Stimulated activated CD8-positive, alpha-beta memory T cell treated with anti-CD3 and anti-CD28 coated beads, Interleukin-4, amount 100 ng/mL, for 1 hour (primary cell): ENCODE results near the gene KIRREL1.

Experiments used
- DNase-seq, 2 donors: peaks; one replicate each; pipeline ENCODE4 v3.0.0-alpha.2; 2020; ENCODE audit warnings: low read depth in 2 of 2, low spot score in 1 of 2

KIRREL1 gene

DNA sequence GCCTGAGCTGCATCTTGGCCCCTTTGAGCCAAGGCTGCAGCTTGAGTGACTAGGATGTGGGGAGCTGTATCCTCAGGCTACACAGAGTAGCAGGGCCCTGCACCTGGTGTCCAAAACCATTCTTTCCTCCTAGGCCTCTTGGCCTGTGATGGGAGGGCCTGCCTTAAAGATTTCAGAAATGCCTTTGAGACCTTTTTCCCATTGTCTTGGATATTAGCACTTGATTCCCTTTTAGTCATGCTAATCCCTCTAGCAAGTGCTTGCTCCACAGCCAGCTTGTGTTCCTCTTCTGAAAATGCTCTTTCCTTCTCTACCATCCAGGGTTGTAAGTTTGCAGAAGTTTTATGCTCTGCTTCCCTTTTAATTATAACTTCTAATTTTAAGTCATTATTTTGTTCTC, 21.7 kb upstream of the KIRREL1 start:
- DNase-seq, result no peak

DNA sequence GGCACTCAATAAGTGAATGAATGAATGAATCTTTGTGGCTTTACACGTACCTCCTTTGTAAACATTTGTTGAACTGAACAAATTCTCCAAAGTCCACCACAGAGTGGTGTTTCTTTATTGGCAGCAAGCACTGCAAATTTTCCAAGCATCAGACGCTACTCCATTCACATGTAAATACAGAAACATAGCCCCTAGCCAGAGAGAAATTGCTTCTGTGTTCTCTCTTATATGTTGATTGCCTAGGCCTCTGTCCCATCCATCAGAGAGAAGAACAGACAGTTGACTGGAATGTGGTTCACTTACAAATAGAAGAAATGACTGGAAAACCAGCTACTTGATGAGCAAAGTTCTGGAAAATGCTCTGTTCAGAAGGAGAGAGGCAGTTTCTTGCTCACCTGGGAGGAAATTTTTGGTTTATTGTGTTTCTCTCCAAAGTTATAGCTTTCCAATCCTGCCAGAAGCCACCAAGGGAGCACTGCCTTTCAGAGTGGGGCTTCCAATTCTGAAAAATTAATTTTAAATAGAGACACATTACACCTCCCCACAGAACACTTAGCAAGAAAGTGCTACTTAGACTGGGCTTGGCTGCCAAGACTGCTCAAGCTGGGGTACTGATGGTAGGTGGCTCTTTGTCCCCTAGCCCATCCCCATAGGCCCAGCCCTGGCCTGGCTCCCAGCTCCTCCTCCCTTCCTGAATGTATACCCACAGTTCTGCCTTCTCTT, 18.1 kb upstream of the KIRREL1 start:
- no peak for DNase-seq

DNA sequence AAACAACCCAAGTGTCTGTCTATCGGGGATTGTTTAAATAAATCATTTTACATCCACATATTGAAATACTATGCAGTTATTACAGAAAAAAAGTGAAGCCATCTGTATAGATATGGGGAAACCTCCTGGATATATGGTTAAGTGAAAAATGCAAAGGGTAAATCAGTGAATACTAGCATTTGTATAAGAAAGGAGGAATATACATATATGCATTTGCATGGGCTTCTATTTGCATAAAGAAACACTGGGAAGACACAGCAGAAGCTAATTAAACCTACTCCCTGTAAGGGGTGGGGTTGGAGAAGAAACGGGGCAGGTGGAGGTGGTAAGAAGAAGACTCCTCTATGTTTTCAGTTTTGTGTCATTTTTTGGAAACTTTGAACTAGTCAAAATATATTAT, 16.6 kb upstream of the KIRREL1 start:
- DNase-seq, result no peak

DNA sequence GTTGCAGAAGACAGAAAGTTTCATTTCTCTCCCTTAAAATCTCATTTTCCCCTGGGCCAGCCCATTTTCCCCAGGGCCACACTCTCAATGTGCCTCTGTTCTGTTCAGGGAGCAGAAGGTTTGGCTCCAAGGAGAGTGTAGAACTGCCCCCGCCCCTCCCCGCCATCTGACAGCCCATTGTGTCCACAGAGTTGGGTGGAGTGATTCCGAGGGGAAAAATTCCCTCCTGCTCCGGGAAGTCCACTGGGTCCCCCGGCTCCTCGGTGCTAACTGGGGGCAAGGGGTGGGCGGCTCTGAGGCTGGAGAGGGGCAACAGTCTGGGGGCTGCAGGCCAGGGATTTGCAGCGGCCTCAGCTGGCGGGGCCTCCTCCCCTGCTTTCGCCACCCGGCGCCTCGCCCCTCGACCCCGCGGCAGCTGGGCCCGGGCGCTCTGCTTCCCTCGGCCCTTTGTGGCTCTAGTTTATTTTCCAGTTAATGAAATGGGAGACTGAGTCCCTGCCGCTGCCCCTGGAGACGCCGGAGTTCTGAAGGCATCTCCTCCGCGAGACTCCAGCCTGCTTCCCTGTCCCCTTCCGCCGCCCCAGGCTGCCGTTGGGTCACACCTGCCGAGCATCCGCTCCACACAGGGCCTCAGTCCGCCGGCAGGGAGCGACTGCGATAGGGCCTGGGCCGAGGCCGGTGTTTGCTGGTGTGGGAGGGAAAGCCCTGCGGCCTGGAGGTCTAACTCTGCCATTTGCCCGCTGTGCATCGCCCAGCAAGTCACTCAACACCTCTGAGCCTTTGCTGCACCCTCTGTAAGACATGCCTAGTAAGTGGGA, 14.7 kb upstream of the KIRREL1 start:
- no peak for DNase-seq

DNA sequence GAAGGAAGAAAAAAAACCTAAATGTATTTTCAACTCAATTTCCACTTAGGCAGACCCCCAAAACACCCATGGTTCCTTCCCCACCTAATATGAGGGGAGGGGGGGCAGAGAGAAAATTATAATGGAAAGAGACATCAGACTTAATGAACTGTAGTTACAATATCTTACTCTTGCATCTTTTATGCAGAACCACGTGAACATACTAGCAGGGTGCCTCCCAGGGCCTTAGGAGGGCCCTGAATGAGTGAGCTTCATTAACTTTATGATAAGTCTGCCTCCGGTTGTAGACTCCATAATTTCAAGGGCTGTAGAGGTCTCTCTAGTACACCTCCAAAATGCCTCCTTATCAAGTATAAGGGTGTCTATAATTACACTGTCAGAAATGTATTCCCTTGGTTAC, 11.3 kb upstream of the KIRREL1 start:
- DNase-seq, result no peak

DNA sequence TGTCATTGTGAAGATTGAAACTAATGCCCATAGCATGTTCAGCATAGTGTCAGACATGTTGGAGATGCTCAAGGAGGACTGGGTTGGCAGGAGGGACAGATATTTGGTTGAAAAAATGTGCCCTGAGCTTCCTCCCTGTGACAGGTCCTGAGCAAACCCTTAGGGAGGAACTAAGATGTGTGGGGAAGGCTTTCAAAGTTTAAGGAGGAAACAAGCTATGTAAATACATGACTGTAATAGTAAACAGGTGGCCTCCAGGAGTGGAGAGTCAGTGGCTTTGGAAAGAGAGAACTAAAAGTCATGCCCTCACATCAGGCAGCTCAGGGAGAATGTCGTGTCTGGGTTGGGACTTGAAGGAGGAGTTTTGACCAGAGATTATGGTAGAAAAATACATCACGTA, 9.7 kb upstream of the KIRREL1 start:
- no peak for DNase-seq

DNA sequence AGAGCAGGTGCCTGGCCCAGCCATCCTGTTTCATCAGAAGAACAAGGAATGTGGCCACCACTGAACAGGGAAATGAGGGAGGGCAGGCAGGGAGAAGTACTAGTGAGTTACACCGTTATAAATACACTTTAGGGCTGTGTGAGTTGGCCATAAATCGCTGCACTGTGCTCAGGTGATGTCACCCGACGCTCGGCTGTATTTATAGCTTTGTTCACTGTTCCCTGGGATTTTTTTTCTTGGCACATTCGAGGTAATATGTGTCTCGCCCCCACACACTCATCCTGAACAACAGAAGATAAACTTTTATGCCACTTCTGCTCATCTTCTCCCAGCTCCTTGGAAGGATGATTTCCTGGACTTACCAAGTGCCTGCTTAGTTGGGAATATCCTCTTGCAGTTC, 9.0 kb upstream of the KIRREL1 start:
- no peak for DNase-seq

DNA sequence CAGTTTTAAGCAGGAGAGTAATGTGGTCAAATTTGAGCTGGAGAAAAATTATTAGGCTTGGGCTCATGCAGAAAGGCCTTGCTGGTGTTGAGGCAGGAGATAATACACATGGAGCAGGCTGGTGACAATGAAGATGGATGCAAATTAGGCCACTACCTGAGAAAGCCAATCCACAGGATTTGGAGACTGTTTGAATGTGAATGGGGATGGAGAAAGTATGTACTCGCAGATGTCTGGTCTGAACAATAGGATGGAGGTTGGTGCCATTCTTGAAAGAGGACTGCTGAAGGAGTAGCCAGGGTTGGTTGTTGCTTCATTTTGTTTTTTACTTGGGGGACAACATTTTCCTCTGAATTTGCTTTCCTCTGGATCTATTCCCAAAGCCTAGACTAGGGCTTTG, 8.0 kb upstream of the KIRREL1 start:
- no peak for DNase-seq

DNA sequence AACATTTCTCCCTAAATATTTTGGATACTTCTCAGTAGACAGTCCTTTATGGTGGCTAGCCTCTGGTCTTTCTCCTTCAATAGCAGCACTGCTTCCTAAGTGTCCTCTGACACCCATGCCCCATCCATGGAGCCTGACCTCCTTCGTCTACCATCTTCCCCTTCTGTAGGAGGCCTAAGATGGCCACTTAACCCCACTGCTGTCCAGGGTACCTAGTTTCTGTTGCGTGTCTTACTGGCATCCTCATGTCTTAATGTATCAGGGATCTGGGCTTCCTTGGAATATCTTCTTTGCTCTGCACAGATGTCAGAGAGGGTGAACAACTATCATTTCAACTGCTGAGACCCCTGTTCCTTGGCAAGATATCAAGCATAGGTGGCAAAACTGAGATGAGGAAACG, 5.4 kb upstream of the KIRREL1 start:
- DNase-seq, result no peak

DNA sequence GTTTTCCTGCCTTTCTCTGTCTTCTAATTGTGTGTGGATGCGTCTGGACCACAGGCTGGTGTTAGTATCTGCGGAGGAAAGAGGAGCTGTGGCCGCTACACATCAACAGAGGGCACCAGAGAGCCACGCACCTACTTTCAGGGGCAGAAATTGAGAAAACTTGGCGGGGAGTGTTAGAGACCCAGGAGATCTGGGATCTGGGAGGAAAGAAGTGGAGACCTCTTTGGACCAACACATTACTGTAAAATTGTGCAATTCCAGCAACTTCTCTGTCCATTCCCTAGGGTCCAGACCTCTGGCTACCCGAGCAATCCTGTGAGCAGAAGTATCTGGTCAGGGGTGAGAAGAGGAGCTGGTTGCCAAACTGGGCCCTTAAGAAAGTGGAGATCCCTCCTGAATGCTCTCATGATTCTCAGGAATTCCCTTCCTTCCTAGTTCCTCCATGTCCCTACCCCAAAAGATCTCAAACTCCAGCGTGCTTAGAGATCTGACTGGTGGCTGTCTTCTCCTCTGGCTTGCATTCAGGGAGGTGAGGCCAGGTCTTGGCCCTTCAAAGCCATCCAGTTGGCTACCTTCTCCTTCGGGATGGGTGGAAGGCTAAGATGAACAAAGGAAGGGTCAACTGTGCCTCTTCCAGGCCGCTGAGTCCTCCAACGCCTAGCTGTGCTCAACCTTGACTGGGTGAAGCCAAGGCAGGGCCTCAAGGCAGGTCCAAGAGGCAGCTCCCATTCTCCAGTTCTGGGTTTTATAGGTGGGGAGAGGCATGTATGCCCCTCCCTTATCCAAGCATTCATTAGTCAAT, 1.2 kb upstream of the KIRREL1 start:
- peak in 1 of 2 donors; percentile 2 for DNase-seq

DNA sequence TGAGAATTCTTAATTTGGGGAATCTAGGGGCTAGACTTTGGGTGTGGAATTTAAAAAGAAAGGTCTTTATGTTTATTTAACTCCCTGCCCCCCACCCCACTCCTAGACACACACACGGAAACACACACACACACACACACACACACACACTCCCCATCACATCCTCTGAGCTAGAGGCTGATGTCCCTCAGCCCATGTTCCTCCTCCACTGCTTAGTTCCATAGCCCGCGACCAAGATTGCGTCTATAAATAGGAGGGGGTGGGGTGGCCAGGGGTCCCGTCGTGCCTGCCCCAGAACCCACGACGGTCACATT, 655 bp upstream of the KIRREL1 start:
- DNase-seq, result no peak

DNA sequence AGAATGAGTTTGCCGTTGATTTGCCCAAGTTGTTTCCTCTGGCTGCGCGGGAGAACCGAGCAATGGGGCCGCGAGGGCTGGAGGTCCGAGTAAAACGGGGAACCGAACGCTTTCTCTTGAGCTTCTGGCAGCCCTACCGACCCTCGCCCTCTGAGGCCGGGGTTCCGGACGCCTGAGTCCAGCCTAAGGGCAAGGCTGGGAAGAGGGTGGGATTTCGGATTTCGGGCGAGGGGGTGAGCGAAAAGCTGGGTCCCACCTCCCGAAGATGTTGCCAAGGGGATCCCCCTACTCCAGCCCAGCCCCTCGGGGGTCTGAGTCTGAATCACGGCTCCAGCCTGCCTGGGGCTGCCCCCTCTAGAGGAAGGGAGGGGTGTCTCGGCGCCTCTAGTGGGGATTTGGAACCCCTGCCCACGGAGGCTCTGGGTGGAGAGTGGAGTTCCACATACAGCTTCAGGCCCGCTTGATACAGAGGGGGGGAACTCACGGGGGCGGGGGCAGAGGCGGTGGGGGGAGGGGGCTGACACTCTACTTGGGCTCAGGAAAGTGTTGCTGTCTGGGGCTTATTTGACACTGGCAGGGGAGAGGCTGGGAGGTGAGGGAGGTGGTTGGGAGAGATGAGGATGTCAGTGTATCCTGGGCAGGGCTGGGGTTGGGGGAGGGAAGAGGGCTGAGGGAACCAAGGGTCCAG, 617 bp downstream of the KIRREL1 start:
- no peak for DNase-seq

DNA sequence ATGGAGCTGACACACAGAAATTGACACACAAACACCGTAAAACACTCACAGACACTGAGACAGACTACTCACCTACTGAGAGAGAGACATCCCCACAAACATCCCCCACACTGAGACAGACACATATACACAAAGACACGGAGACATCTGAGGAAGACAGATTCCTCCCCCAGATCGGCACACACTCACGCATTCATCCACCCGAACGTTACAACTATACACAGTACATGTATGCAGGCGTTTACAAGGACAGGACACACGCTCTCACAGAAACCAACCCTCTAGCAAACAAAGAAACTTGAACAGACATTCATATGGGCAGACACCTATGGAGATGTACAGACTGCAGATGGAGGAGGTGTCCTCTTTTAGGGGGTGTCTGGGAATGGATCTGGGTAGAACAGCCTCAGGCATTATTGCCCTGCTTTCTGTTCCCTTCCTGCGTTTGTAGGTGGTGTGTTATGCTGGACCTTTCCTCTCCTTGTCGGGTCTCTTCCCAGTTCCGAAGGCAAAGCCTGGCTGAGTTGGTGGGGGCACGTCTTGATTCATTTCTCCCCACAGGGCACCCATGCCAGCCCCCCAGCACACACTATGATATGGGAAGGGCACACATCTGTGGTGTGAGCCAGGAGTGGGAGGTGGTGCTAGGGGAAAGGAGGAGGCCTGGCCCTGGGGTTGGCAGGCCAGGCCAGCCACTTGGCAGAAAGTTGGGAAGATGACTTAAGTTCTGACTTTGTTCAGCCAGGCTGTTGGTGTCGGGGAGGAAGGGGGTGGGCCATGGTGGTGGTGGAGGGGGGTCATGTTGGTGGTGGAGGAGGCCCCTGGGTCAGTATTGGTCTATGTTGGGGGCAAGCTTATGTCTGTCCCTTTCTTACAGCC, 1.5 kb downstream of the KIRREL1 start:
- DNase-seq, result no peak

DNA sequence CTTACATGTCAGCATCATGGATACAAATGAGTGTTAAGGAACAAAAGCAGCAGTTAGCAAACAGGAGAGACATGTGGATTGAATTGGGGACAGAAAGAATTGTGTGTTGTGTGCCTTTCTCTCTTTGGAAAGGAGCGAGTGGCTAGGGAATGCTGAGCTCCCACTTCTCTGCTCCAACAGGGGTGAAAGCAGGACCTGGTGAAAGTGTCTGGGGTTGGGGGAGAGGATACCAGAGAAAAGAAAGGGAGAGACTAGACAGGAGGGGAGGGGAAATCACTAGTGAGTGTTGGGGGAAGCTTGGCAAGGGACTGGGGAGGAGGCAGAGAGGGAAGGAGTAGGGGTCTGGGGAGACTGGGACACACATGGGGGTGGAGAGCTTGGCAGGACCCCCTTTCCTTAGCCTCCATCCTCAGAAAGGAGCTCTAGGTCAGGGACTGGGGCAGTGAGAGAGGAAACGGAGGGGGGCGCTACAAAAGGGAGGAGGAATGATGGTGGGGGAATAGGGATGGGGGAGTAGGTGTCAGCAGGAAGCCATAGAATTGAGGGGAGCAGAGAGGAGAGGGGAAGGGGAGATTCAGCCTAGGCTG, 2.2 kb downstream of the KIRREL1 start:
- DNase-seq, result no peak

DNA sequence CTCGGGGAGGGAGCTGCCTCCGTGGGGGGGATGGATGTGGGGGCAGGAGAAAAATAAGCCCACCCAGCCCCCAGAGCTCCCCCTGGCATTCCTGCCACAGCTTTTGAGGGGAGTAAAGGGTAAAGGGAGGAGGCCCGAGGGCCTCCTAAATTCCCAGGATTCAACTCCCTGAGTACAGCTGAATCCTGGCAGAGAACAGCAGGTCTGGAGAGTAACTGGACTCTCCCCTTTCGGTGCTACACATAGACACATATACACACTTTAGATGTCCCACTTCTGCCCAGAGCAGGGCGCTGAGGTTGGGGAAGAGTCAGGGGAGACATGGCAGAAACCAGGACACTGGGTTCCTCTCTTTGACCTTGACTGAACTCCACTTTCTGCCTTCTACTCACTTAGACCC, 3.0 kb downstream of the KIRREL1 start:
- no peak for DNase-seq

DNA sequence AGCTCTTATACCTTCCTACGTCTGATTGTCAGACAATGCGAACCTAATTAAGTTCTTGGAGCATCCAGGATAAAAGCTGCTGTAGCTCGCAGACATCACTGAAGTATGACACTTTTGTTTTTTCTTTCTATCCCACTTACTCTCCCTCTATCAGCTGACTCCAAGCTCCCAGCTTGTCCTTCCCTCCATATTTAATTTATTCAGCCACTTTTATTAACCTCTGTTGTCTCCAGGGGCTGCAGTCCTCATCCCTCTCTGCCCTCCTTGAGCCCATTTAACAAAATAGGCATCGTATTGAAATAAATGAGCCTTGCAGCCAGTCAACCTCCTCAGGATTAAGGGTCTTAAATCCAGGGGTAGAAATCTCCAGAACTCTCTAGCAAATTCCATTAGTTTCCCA, 7.1 kb downstream of the KIRREL1 start:
- DNase-seq, result no peak

DNA sequence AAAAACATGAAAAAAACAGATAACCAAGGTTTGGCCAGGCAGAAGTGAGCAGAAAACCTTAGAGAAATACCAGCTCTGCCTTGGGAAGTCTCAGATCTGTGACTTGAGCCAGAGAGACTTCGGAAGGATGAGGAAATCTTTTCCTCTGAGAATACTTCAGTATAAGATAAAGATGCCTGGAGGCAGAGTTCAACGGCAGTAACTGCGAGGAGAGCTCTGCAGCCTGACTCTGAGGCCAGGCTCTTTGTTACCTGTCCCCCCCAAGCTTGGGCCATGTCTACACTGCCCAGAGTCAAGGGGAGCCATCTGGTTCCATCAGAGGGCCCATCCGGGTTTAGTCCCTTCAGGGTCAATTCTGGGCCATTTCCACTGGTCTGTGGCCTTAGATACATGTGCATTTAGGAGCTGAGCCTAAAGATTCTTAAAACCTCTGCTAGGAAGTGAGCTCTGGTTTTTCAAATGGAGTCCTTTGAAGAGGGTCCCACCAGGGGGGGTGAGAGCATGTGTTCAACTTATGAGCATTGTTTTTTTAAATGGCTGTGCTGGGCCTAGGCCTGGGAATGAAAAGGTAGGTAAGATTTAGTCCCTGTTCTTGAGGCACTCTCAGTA, 8.7 kb downstream of the KIRREL1 start:
- DNase-seq, result no peak

DNA sequence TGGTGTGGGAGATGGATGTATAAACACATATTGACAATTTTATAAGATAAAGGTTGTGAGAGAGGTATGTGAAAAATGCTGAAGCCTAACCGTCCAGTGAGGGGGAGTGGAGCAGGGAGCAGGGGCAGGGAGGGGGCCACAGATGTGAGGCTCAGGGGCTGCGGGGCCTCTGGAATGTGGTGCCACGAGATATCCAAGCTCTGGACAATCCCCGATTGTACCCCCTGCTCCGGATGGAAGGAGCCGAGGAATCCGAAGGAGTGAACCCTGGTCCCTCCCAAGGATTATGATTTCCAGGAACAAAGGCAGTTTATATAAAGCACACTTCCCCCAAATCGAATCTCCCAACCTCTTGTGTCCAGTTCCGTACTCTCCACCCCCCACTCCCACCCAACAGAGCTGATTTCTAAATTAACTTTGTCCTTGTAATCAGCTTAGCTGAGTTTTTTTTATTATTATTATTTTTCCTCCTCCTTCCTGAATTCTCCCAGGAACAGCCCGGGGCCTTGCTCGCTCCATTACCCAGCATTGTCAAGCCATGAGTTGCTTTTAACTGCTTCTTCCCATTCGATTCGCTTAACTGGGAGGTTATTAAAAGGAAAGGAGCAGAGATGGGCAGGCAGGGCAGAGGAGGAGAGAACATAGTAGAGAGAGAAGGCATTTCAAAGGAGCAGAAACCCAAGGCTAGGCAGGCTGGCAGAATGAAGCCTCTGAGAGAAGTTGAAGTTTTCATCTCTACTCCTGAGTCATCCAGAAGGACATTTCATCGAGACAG, 9.4 kb downstream of the KIRREL1 start:
- DNase-seq, result no peak

DNA sequence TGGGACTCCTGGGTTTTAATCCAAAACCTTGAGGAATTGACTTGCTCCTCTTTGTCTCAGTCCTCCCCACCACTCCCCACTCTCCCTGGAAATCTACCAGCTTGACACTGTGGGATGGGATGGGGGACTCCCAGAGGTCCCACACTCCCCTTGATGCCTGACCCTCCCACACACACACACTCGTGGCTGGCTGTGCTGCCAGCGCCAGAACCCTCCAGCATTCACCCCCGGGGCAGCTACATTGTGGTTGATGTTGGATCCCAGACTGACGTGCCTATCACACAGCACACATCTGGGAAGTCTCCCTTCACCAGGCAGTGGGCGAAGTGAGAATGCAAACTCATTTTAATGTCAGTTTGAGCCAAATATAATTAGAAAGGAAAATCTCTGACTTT, 10.0 kb downstream of the KIRREL1 start:
- DNase-seq, result no peak
